Measurements from ENCODE around the gene ETV7. TPM values are rescaled to one million over a fixed set of nuclear protein-coding genes. Genes with fewer than 3 reads are reported as not detected.

ETV7 gene
- total RNA-seq, 2 experiments from 2014 or later, result 0.33 to 0.73 TPM

- intact Hi-C loops (cut with DNase I, micrococcal nuclease), result loop anchor here in 1 of 2 experiments (10.0 kb wide), 1 partner anchor 264 kb away; no protein-coding TSS in a partner anchor
- no peak overlapping the region for H3K4me3 ChIP-seq (ENCODE audit: low read length)
- peaks cover 7% of the 10 kb centered on the region for H3K4me1 ChIP-seq (ENCODE audit: insufficient read depth, low read length)
- H3K27ac ChIP-seq (ENCODE audit: low read depth in 1 of 2, low read length in 2 of 2), result no peak overlapping the region
- H3K36me3 ChIP-seq (ENCODE audit: insufficient read depth, low read length), result no peaks in the 10 kb centered on the region
- ChIA-PET CTCF (interaction anchor here (1.4 kb wide), 1 partner anchor 17 kb away, joined by 6 read pairs; no protein-coding TSS in a partner anchor), POLR2A (interaction anchor here (1.0 to 1.1 kb wide), 2 partner anchors 14 to 21 kb away, joined by 3 read pairs; partner anchors contain the start of gene BNIP5)
- H3K9me3 ChIP-seq (ENCODE audit: control insufficient read depth in 1 of 2, insufficient read depth in 1 of 2, low read length in 2 of 2), result no peaks in the 10 kb centered on the region
- TF ChIP-seq, protein P1, sequence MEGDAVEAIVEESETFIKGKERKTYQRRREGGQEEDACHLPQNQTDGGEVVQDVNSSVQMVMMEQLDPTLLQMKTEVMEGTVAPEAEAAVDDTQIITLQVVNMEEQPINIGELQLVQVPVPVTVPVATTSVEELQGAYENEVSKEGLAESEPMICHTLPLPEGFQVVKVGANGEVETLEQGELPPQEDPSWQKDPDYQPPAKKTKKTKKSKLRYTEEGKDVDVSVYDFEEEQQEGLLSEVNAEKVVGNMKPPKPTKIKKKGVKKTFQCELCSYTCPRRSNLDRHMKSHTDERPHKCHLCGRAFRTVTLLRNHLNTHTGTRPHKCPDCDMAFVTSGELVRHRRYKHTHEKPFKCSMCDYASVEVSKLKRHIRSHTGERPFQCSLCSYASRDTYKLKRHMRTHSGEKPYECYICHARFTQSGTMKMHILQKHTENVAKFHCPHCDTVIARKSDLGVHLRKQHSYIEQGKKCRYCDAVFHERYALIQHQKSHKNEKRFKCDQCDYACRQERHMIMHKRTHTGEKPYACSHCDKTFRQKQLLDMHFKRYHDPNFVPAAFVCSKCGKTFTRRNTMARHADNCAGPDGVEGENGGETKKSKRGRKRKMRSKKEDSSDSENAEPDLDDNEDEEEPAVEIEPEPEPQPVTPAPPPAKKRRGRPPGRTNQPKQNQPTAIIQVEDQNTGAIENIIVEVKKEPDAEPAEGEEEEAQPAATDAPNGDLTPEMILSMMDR (IDR thresholded peaks at IDR 0.05), result no peak
- Mint-ChIP-seq H3K9me3 (no peaks in the 10 kb centered on the region), H3K27me3 (no peaks in the 10 kb centered on the region), H3K36me3 (ENCODE audit: low read depth) (no peaks in the 10 kb centered on the region), H3K4me3 (no peak overlapping the region), H3K4me1 (ENCODE audit: low read depth) (no peaks in the 10 kb centered on the region), H3K27ac (no peak overlapping the region)
- no peaks in the 10 kb centered on the region for H3K27me3 ChIP-seq (ENCODE audit: control insufficient read depth in 1 of 2, insufficient read depth in 2 of 2, low read length in 2 of 2)
- ATAC-seq (ENCODE audit: poor library complexity), result no peak
- DNase-seq, result no peak
These were observed 29.1 kb downstream of the ETV7 start for GRCh38 chr6:36358226-36358915.

DNA sequence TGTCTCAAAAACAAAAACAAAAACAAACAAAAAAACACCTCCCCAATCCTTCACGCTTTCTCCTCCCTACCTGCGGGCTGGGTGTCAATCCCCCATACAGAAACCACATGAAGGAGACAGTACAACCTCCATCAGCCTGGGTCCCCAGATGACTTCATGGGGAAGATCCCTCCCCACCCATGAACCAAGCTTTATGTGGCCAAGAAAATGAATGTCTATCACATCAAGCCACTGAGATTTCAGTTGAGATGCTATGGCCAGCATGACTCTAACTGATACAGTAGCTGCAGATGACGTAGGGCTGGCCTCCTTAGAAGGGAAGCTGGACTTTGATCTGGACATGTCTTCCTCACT lies 29.6 kb downstream of the ETV7 start:
- Mint-ChIP-seq H3K27me3 (no peaks in the 10 kb centered on the region), H3K4me3 (no peak overlapping the region), H3K27ac (no peak overlapping the region), H3K36me3 (ENCODE audit: low read depth) (no peaks in the 10 kb centered on the region), H3K9me3 (no peaks in the 10 kb centered on the region), H3K4me1 (ENCODE audit: low read depth) (no peaks in the 10 kb centered on the region)
- DNase-seq (peak in 2 of 14 experiments; percentile 28 to 44), ATAC-seq (ENCODE audit: poor library complexity) (peak; percentile 25)
- Histone ChIP-seq H3K9me3 (ENCODE audit: control insufficient read depth in 1 of 2, insufficient read depth in 1 of 2, low read length in 2 of 2) (no peaks in the 10 kb centered on the region), H3K4me1 (ENCODE audit: insufficient read depth, low read length) (peaks cover 7% of the 10 kb centered on the region), H3K36me3 (ENCODE audit: insufficient read depth, low read length) (no peaks in the 10 kb centered on the region), H3K27ac (ENCODE audit: low read depth in 1 of 2, low read length in 2 of 2) (no peak overlapping the region), H3K27me3 (ENCODE audit: control insufficient read depth in 1 of 2, insufficient read depth in 2 of 2, low read length in 2 of 2) (no peaks in the 10 kb centered on the region), H3K4me3 (ENCODE audit: low read length) (no peak overlapping the region)
- CTCF ChIA-PET, result interaction anchor here (1.4 kb wide), 1 partner anchor 17 kb away, joined by 6 read pairs; no protein-coding TSS in a partner anchor
- TF ChIP-seq, protein P1 (IDR thresholded peaks at IDR 0.05), result no peak
- POLR2A ChIA-PET, result interaction anchor here (1.1 kb wide), 1 partner anchor 13 kb away, joined by 3 read pairs; no protein-coding TSS in a partner anchor
- intact Hi-C loops (cut with DNase I, micrococcal nuclease), result loop anchor here in 1 of 2 experiments (10.0 kb wide), 1 partner anchor 263 kb away; no protein-coding TSS in a partner anchor

DNA sequence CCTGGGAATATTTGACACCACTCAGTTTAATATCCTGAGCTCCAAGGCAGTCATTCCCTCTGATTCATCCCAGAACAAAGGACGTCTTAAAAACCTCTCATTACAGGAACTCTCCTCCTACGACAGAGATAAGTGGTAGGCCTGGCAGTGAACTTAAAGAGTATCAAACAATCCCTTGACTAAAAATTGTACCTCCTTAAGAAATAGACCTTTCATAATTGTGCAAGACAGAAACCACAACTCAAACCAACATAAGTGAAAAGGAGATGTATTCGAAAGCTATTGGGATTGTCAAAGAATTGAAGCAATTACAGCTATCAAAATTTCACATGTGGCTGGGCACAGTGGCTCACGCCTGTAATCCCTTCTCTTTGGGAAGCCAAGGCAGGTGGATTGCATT lies 31.6 kb downstream of the ETV7 start:
- no peaks in the 10 kb centered on the region for H3K27me3 ChIP-seq (ENCODE audit: control insufficient read depth in 1 of 2, insufficient read depth in 2 of 2, low read length in 2 of 2)
- H3K36me3 ChIP-seq (ENCODE audit: insufficient read depth, low read length), result no peaks in the 10 kb centered on the region
- ChIA-PET CTCF (interaction anchor here (1.8 kb wide), 1 partner anchor 15 kb away, joined by 5 read pairs; no protein-coding TSS in a partner anchor), POLR2A (no interaction called here)
- no peak overlapping the region for H3K4me3 Mint-ChIP-seq
- H3K9me3 Mint-ChIP-seq, result no peaks in the 10 kb centered on the region
- DNase-seq, result no peak
- TF ChIP-seq, protein P1 (IDR thresholded peaks at IDR 0.05), result no peak
- no peaks in the 10 kb centered on the region for H3K4me1 Mint-ChIP-seq (ENCODE audit: low read depth)
- no peak for ATAC-seq (ENCODE audit: poor library complexity)
- no peaks in the 10 kb centered on the region for H3K27me3 Mint-ChIP-seq
- no peaks in the 10 kb centered on the region for H3K36me3 Mint-ChIP-seq (ENCODE audit: low read depth)
- peaks cover 7% of the 10 kb centered on the region for H3K4me1 ChIP-seq (ENCODE audit: insufficient read depth, low read length)
- H3K27ac Mint-ChIP-seq, result no peak overlapping the region
- H3K9me3 ChIP-seq (ENCODE audit: control insufficient read depth in 1 of 2, insufficient read depth in 1 of 2, low read length in 2 of 2), result no peaks in the 10 kb centered on the region
- H3K4me3 ChIP-seq (ENCODE audit: low read length), result no peak overlapping the region
- intact Hi-C loops (cut with DNase I, micrococcal nuclease), result loop anchor here in 1 of 2 experiments (10.0 kb wide), 1 partner anchor 261 kb away; no protein-coding TSS in a partner anchor
- no peak overlapping the region for H3K27ac ChIP-seq (ENCODE audit: low read depth in 1 of 2, low read length in 2 of 2)
